HG03060 (cell line): ENCODE data around the gene CXCR1.
"Not testable (repeated sequence)": the region's sequence is repeated elsewhere in the genome, so short reads cannot be mapped to it uniquely, and the experiment has no call there.

ENCODE experiments used
- ATAC-seq: cut with Tn5 transposase; IDR thresholded peaks from one replicate; pipeline ENCODE4 v1.9.1; 2021; ENCODE audit warnings: low read depth, moderate number of reproducible peaks; ENCODE audit not compliant: unreplicated experiment

CXCR1 gene

GRCh38 chr2:218168016-218168415, 1.3 kb upstream of the CXCR1 start:
- no peak for ATAC-seq

DNA sequence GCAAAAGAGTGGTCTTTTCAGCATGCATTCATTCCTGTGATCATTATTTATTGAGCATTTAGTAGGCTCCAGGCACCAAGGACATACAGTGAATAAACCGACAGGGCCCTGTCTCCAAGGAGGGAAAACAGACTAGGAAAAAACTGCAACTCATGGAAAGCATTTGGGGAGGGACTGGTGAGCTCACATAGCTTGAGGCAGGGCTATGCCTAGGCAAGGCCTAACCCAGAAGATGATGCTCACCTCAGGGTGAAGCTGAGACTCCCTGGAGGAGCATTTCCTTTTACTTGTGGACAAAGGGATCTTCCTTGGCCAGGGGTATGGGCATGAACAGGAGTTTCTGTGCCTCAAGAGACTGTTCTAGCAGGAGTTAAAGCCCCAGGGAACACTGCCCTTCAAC, 3.9 kb downstream of the CXCR1 start:
- no peak for ATAC-seq

DNA sequence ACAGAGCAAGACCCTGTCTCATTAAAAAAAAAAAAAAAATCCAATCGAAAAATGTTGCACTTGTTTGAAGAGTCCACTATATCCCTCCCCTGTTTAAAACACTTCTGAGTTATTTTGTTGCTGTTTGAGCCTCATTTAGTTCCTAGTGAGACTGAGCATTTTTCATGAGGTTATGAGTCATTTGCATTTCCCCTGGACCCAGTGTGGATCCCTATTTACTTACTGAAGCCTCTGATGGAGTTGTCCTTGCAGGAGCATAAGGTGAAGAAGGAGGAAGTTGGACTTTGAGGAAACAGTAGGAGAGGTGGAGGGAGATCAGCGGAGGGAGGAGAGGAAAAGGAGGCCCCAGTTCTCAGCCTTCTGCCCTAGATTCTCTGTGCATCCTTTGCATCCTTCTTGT, 5.1 kb downstream of the CXCR1 start:
- no peak for ATAC-seq

DNA sequence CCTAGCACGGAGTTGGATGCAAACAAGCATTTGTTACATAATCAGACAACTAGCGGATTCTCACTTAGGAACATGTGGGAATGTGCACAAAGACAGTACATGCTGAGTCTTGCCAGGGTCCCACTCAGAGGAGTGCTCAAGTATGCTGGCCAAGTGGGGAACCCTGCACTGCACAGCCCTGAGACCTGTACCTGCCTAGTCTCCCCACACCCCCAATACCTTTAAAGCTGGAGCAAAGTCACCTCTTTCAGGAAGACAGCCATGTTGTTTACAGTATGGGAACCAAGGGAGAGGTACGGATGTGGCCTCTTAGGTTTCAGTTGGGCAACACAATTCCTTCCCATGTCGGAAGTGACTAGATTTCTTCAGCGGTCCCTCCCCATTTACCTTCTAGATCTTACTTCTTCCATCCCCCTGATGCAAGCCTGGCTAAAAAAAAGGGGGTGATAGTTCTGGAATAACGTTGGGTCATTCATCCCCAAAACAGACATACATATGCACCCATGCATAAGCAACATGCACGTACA, 10.7 kb downstream of the CXCR1 start:
- no peak for ATAC-seq

DNA sequence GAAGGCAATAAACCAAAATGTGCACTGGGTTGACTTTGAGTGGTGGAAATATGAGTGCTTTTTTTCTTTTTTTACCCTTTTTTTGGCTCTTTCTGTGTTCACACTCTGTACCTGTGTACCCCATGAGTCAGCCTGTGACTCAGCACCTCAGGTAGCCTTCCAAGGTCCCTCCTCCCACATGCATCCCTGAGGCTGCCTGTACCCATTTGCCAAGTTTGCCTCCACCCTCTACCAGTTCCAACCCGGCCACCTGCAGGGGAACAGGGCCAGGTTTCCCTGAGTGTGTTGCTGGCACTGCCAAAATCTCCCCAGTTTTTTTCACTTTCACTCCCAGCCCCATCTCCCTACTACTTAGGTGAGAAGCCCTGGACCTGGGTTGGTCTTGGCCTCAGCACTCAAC, 14.0 kb downstream of the CXCR1 start:
- ATAC-seq, result no peak

GRCh38 chr2:218152172-218152571, 14.6 kb downstream of the CXCR1 start:
- no peak for ATAC-seq

GRCh38 chr2:218149848-218150440, 16.8 kb downstream of the CXCR1 start:
- no peak for ATAC-seq

DNA sequence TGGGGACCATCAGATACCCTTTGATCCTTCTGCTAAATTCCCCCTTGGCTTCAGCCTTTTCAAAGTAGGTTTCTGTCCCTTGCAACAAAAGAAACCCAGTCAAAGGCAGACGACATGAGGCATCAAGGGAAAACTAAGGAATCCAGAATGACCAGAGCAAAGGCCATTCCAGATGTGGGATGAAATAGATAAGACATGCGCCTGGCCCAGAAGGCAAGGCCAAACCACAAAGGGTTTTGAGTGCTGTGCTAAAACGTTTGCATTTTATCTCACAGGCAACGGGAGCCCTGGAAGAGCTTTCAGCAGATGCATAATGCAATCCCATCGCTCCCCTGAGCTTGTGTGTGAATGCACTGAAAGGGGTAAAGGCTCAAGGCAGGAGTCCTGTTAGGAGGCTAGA, 17.7 kb downstream of the CXCR1 start:
- ATAC-seq, result no peak

- ATAC-seq, result no peak
Measured at GRCh38 chr2:218146056-218146455, 20.7 kb downstream of the CXCR1 start.

- no peak for ATAC-seq
Measured at GRCh38 chr2:218145124-218145523, 21.6 kb downstream of the CXCR1 start.

DNA sequence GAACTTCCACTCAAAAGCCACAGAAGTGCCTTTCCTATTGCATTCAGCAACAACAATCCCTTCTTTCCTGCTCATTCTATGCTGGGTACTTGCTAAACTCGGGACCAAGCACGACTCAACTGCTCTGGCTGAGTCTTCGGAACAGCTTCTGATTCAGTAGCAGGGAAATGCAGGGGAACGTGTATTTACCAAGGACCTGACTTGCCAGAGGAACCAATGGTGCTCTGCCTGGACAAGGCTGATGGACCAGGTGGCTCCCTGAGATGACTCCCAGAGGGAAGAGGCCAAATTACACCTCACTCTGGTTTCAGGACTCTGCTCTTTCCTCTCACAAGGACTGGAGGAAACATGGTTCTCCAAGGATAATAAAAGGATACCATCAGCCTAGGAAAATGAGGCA, 28.7 kb downstream of the CXCR1 start:
- no peak for ATAC-seq

DNA sequence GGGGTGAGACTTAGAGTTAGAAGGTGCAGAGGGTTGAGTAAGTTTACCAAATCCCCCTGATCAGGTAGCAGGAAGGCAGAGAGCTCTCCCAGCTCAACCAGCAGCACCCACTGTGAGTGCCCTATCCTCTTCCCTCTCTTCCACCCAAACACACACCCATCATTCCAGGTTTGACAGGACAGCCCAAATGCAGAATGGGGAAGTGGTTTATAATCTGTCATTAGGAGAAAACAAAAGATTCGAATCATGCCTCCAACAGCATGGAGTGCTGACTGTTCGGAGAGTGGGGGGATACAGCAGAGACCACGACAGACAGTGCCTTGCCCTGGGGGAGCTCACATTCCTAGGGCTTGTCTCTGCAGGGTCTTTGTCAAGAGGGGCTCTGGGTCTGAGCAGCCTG, 29.2 kb downstream of the CXCR1 start:
- ATAC-seq, result no peak

DNA sequence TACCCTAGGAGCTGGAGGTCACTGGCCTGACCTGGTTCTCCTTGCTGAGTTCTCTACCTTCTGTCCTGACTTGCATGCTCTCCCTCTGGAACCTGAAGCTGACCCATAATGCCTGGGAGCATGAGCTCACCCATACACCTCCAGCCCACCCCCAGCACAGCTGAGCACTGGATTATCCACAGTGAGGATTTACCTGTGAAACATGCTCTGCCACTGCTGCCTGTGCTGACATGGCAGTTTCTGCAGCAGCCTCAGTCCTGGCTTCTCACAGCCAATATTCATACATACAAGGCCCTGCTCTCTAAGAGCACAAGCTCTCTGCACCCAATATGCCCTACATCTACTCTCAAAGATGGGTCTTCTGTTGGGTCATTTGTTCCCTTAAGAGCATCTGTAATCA, 35.9 kb downstream of the CXCR1 start:
- no peak for ATAC-seq

DNA sequence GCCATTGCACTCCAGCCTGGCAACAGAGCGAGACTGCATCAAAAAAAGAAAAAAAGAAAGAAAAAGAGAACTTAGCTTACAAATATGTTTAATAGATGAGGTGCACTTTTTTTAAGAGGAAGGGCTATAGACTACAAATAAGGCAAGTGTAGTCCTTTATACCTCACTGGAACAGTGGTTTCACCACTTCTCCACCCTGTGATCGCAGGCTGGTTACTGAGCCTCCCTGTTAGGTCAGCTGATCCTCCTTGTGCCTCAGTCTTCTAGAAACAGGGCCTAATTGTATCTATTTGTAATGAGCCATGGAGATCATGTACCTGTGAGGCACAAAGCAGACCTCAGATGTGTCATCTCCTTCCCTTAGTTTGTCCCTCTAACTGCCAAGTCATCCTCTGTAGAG, 36.4 kb downstream of the CXCR1 start:
- no peak for ATAC-seq

DNA sequence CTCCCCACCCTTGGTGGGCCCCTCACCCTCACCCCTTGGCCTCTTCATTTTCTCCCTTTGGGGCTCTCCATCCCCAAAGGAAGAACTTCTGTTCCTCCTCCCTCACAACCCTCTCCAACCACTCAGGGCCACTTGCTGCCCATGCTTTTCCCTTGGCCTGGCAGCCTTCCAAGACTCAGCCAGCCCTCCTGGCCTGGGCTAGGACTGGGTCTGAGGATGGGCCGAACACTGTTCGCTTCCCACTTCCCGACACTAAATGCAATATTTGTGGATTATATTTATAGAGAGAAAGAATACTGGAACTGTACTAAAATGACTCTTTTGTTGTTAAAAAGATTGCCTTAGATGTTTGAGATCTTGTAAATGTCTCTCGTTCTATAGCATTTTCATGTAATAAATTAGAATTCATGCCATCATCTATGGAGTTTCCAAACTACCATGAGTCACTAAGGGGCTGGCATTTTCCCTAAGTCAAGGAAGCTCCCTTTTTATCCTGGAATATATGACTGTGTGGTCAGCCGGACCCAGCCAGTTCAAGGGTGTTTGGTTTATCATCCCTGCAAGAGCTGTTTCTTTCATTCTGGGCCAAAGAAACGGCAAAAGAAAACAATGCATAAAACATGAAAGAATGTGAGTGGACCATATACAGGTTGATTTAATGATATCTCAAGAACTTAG, 37.2 kb downstream of the CXCR1 start:
- no peak for ATAC-seq

- no peak for ATAC-seq
Measured at GRCh38 chr2:218128781-218129457, 37.8 kb downstream of the CXCR1 start.

DNA sequence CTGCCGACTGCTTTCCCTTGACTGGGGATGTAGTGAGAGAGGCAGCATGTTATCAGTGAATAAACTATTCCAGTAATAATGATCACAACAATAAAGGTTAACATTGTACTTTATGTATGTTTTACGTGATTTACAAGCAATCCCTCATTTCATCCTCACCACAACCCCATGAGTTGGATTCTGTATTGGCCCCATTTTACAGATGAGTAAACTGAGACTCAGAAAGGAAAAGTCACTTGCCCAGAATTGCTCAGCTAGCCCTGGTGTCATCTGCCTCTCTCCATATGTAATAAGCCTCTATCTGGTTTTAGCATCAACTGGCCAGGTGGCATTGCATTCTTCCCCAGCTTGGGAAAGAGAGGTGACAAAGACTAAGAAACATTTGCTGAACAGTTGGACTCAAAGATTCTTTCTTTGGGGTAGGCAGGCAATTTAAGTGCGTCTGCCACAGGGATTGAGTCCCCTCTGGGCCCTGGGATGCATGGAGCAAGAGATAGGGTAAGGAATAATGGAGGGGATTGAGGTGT, 38.8 kb downstream of the CXCR1 start:
- no peak for ATAC-seq

DNA sequence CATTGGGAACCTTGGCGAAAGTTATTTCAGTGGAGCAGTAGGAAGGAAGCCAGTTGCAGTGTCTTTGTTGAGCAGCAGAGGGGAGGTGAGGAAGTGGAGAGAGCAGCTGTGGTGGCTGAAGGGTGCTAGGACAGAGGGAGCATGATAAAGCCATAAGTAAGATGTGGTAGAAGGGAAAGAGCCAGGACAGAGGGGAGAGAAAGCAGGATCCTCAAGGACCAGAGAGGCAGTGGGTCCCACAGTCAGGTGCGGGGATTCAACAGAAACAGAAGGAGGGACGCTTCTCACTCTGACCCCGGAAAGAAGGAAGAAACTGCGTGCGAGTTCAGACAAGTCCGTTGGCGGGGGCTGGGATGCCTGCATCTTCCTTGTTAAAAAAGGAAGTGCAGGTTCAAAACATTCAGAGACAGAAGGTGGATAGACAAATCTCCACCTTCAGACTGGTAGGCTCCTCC, 41.1 kb downstream of the CXCR1 start, which contains the start of gene CXCR2:
Gene CXCR2 (plus strand): TSS at position 403 of the 455 bp plus-strand sequence. CDS start 8,774 bp downstream, outside the sequence.
- ATAC-seq, result no peak

DNA sequence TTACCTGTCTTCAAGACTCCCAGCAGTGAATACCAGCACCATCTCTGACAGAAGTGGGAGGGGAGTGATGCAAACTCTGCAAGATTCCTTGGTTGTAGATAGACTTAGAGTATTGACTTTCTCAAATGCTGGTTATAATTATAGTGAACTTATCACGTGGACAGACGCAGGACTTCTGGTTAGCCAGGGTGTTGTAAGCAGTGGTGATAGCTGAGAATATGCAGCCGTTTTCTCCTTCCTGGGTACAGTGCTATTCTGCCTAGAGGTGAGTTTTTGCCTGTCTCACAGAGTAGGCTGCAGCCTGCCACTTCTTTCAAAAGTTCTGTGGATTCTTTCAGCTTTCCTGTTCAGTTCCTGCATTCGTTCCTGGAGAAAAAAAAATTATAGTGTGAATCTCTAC, 41.7 kb downstream of the CXCR1 start:
- no peak for ATAC-seq

DNA sequence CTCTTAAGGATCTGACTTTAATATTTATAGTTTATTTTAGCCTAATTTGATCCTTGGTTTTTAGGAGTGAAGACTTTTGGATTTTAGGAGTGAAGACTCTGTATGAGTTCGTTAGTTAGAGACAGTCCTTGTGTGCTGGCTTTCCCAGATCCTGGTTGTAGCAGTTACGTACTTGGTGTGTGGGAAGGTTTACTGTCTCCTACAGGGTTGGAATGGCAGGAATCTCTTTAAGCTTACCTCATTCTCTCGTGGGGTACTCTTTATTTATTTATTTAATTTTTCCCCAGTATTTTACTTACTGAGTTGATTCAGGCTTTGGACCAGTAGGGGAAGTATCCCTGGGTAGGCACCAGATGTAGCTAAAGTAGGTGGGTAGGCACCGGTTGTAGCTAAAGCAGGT, 42.8 kb downstream of the CXCR1 start:
- ATAC-seq, result no peak

- not testable (repeated sequence) for ATAC-seq
Measured at GRCh38 chr2:218122286-218122685, 44.5 kb downstream of the CXCR1 start.
